ENCODE data around the gene TCOF1.

The TCOF1 gene

DNA sequence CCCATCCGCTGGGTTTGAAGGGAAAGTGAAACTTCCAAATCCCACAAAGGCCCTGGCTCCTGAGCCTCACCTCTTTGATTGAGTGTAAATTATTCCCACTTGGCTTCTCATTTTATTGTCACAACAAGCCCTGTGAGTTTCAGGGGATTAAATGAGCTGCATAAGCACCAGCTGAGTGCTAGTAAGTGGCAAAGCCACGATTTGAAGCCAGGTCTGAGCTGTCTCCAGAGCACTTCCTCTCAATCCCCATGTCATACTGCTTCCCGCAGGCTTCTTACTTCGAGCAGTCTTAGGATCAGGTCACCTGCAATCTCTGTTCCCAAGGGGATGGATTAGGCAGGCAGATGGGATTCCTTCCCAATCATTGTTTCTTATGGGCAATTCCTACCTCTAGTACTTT, 74.1 kb downstream of the TCOF1 start:
- no peak for DNase-seq

DNA sequence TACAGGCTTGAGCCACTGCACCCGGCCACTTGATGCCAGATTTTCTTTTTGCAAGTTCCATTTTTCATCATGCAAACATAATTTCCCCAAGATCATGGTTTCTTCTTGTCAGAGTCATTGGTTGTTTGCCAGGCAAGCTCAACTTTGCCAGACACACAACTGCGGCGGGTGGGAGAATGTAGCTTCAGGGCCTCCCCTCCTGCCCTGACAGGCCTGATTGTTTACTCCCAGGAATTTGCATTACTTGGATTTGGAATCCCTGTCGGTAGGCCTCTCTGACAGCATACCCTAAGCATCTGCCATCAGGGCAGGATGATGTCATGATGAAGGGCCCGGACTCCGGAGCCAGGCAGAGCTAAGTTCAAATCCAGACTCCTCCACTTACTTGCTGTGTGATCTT, 77.0 kb downstream of the TCOF1 start:
- peak; percentile 84 for DNase-seq

DNA sequence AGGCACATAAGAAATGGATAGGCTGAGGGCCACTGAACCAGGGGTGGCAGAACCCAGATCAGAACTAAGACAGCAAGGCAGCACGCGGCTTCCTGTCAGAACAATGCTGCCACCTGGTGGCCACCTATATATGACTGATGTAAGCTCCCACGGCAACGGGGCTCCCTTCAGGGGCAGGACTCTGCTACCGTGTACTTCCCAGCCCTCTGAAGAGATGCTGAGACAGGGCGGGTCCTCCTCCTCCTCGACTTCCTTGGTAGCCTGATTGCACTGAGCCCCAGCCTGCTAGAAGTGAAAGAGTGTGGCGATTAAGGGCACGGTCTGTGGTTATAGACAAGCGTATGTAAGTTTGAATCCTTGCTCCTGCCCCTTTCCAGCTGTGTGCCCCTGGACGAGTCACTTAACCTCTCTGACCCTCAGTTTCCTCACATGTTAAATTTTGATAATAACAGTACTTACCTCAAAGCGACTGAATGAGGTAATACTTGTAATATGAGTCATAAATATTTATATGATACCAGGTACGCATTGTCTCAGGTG, 78.7 kb downstream of the TCOF1 start:
- peak; percentile 79 for DNase-seq

DNA sequence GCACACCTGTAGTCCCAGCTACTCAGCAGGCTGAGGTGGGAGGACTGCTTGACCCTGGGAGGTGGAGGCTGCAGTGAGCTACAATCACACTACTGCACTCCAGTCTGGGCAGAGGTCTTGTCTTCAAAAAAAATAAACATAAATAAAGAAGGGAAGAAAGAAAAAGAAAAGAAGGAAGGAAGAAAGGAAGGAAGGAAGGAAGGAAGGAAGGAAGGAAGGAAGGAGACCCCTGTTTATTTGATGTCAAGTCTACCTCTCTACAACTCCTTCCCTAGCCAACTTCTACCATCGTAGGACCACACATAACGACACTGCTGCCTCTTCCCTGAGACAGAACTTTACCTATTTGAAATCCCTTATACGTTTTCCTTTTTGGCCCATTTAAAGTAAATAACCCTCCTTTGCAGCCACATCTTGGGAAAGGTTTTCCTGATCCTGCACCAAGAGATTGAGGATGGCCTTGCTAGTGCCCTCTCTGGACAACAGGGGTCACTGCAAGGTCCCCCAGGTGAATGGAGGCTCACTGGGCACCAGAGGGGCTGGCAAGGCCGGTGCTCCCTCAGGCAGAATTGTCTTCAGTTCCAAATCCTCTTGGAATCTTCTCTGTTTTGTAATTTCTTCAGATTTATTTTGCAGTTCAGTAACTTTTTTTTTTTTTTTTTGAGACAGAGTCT, 81.5 kb downstream of the TCOF1 start:
- no peak for DNase-seq

DNA sequence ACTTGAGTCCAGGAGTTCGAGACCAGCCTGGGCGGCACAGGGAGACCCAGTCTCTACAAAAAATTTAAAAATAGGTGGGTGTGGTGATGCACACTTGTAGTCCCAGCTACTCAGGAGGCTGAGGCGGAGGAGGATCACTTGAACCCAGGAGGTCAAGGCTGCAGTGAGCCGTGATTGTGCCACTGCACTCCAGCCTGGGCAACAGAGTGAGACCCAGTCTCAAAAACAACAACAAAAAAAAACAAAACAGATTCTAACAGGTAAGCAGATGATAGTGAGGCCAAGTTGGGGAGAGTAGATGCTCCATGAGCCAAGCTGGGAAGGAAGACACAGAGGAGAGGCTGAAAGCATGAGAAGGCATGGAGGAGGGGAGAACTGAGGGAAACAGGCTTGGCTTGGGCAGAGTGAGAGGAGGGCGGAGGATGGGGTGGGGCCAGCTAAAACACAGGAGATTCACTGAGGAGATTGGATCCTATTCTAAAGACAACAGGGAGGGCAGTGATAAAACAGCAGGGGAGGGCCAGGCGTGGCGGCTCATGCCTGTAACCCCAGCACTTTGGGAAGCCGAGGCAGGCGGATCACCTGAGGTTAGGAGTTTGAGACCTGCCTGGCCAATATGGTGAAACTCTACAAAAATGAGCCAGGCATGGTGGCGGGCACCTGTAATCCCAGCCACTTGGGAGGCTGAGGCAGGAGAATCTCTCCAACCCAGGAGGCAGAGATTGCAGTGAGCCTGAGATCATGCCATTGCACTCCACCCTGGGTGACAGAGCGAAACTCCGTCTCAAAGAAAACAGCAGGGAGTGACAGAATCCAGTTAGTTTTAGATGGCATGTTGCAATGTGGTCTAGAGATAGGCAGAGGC, 83.7 kb downstream of the TCOF1 start:
- no peak for DNase-seq

DNA sequence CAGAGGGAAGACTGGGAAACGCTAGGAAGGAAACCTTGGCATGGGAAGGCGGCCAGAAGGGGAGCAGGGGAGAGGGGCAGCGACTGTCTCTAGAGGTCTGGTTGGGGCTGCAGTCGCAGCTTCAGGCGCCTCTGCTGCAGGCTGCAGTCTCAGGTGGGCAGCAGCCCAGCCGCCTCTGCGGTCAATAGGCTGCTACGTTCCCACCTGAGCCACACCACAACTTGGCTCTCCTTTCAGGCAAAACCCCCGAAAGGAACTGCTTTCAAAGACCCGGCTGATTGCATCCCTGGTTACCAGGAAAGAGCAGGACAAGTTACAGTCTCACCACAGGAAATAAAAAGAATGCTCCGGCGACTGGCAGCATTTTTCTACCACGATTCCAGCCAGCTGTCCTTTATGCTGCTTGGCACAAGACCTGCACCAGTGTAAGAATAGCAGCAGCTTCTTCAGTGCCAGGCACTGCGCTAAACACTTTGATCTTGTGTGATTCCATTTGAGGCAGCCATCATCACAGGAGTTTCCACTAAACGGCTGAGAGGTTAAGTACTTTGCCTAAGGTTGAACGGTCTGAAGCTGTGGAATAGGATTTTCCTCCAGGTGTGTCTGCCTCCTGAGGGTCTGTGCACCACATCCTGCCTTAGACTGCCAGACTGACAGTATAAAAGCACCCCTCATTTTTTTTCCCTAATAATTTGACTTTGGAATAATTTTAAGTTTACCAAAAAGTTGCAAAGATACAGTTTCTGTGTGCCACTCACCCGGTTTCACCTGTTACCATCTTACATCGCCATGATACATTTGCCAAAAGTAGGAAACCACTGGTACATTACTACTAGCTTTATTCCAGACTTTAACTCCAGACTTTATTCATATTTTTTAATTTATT, 84.6 kb downstream of the TCOF1 start:
- no peak for DNase-seq

DNA sequence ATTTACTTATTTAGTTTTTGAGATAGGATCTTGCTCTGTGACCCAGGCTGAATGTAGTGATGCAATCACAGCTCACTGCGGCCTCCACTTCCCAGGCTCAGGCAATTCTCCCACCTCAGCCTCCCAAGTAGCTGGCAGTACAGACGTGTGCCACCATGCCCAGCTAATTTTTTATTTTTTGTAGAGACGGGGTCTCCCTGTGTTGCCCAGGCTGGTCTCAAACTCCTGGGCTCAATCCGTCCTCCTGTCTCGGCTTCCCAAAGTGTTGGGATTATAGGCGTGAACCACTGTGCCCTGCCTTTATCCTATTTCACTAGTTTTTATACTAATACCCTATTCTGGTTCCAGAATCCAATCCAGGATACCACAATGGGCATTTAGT, 85.2 kb downstream of the TCOF1 start:
- DNase-seq: no peak

DNA sequence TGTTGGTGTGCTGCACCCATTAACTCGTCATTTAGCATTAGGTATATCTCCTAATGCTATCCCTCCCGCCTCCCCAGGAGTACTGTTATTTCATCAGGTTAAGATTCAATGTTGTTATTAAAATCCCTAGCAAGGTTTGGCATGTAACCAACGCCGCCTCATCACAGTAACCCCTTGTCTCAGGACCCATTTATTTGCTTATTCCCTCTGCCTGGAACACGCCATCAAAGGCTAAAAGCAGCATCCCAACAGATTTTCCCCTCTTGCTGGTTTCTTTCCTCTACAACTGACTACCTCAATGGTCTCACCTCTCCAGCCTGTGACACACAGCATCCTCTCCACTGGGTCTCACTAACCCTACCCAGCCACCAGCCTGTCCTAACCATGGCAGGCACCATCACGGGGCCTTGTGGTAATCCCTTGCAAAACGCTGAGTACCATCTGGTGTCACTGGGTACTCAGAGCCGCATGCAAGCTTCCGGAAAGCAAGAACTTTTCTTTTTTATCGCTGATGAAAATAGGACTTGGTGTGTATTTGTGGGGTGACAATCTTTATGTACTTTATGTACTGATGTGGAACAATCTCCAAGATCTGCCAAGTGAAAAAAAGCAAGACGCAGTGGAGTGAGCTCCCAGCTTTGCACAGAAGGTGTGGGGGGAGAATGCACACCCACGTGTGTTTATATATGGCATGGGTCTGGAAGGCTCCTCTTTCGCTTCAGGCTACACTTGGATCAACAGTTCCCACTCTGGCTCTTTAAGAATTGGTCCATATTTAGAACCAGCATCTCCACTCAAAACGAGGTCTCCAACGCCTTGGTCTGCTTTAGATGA, 86.0 kb downstream of the TCOF1 start:
- no peak for DNase-seq

DNA sequence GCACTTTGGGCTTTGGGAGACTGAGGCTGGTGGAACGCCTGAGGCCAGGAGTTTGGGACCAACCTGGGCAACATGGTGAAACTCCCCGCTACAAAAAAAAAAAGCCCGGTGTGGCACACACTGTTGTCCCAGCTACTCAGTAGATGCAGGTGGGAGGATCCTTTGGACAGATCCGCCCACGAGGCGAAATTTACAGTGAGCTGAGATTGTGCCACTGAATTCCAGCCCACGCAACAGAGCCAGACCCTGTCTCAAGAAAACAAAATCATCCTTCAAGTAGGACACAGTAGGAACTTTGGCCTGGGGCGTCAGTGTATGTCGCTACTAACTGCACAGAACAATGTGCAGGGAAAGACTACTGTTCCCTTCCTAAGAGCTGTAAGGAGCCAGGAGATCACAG, 87.3 kb downstream of the TCOF1 start:
- DNase-seq: no peak

DNA sequence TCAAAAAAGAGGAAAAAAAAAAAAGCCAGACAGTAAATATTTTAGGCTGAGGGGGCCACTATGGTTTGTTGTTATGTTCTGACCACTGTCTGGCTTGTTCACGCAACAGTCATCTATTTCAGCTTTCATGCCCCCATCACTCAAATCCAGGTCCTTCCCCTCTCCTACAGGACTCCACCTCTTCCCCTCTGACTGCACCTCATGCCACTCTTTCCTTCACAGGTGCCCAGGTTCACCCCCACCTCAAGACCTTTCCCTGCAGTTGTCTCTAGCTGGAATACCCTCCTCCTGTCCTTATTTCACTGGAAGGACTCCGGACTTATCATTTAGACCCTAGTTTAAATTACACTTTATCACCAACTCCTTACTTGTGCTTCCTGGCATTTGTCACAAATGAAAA, 88.6 kb downstream of the TCOF1 start:
- no peak for DNase-seq

DNA sequence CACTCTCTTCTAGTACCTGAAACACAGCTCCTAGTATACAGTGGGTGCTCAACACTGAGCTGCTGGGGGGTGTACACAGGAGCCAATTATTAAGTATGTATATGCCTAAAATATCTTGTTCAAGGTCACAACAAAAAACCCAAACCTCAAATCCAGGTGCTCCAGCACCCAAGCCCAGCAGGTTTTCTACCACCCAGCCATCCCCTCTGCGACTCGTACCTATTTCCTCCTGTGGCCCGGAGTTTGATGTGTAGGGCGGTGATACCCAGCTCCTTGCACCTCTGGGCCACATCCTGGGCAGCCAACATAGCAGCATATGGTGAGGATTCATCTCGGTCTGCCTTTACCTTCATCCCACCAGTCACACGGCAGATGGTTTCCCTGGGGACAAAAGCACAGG, 89.1 kb downstream of the TCOF1 start:
- no peak for DNase-seq

DNA sequence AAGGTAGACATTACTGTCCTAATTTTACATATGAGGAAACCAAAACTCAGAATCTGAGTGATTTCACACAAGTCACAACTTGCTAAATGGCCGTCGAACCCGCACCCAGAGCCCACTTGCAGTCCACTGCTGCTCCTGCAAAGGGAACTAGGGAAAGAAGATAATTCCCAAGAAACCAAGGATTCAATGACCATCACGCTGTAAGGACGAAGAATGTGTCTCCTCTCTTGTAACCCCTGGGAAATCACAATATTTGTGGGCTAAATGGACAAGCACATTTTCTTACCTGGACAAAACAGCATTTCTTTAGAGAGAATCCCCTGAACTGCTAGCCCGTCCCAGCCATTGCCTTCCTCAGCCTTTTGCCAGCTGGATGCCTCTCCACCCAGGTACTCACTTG, 89.7 kb downstream of the TCOF1 start:
- DNase-seq: no peak

DNA sequence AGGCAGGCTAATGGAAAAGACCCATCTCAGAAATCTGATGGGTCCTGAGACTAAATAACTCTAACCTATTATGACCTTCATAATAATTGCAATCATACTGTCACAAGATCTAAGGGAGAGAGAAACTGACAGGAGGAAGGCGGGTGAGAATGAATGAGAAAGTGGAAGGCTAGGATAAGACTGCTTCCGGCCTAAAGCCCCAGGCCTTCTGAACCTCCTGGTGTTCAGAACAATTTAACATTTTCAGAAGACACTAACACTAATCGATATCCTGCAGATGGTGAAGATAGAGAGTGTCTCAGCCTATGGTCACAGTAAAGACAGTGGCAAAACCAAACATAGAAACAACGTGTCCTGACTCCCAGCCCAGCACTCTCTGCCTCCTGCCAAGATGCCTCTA, 90.8 kb downstream of the TCOF1 start:
- DNase-seq: no peak

DNA sequence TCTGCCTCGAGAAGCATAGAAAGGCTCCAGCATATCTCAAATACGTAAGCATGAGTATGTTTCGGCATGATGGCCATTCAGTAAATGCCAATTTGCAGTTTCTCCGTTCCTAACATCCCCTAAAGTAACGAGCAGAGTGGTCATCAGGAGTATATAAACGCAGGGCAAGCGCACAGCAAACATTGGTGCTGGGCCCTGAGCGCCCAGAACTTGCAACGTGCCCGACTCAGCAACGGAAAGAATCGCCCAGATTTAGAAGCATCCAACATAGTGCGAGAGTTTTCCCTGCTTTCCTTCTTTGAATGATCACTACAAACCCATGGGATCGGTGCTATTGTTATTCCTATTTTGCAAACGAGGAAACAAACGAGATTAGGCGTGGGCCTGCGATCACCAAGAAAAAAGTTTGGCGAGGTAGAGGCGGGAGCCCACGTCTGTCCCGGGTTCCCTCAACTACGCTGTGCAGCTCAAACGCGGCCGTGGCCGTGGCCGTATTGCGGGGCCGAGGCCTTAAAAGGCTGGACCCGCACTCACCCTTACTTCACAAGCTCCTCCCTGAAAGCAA, 91.5 kb downstream of the TCOF1 start:
- no peak for DNase-seq

All from fibroblast of skin of right biceps (primary cell).